M059J (cell line): ENCODE data around the gene VAMP4. TPM values are rescaled to one million over a fixed set of nuclear protein-coding genes. Genes with fewer than 3 reads are reported as not detected.
"Not testable (repeated sequence)": the region's sequence is repeated elsewhere in the genome, so short reads cannot be mapped to it uniquely, and the experiment has no call there.

Experiments used
- DNase-seq: peaks from one replicate; pipeline ENCODE4 v3.0.0-alpha.2; 2012; ENCODE audit warnings: low read depth
- total RNA-seq: library from RNA; depleted of rRNA; stranded (reverse); fragments of >200 nt; shearing (Covaris generic); gene quantifications from 2 replicates; pipeline ENCODE4 v1.2.3, GENCODE V29; 2014

Gene VAMP4
- total RNA-seq, 1 experiment from 2014 or later: 12.4 TPM

DNA sequence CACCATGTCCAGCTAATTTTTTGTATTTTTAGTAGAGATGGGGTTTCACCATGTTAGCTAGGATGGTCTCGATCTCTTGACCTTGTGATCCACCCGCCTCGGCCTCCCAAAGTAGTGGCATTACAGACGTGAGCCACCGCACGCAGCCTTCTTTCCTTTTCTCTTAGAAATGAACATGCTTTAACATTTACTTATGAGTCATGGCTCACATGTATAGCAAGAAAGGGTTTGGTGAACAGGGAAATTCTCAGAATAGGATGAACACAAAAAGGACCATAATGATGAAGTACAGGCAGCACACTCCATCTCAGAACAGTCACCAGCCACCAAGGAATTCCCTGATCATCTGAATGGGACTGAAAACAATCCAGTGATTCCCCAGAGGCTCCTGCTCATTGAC lies 9.4 kb upstream of the VAMP4 start:
- no peak for DNase-seq

GRCh38 chr1:171748651-171749050 lies 6.8 kb upstream of the VAMP4 start:
- no peak for DNase-seq

- no peak for DNase-seq
Observed at GRCh38 chr1:171744986-171745385, 3.1 kb upstream of the VAMP4 start.

GRCh38 chr1:171743081-171743870 lies 1.4 kb upstream of the VAMP4 start:
- DNase-seq: peak; percentile 87

DNA sequence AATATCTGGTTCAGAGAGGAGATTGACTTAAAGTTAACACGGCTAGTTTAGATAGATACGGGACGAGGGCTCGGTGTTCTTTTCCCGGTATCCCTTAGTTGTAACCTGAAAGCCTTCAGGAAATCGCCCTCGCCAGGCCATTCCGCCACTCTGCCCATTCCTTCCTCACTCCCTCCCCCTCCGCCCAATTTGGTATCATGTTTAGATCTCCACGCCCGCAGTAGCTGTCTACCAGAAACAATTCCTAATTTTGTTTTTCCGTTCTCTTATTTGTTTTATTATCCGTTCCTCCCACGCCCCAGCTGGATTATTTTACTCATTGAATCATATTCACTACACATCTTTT lies 685 bp upstream of the VAMP4 start:
- peak; percentile 71 for DNase-seq

- peak; percentile 60 for DNase-seq
Observed at GRCh38 chr1:171740987-171741871, 636 bp downstream of the VAMP4 start.

DNA sequence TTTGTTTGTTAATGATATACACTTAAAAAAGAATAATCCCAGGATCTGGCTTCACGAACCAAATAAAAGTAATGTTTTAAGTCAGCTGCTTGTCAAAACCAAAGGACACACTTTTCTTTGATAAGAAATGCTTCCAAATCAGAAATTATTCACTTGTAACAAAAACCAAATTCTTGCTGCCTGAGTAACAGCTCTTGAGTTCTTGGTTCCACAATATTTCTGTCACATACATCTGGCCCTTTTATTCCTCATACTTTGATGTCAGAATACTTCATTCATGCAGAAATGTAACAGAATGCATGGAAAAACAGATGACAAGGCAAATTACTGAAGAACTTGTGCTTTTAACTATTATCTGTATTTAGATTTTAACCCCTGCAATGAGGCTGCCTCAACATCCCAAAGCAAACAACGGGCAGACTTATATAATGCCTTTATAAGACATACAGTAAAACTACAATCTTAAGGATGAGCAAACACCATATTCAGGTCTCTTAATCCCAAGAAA lies 1.5 kb downstream of the VAMP4 start:
- peak; percentile 39 for DNase-seq

- DNase-seq: peak; percentile 41
Observed at GRCh38 chr1:171739656-171740055, 2.2 kb downstream of the VAMP4 start.

DNA sequence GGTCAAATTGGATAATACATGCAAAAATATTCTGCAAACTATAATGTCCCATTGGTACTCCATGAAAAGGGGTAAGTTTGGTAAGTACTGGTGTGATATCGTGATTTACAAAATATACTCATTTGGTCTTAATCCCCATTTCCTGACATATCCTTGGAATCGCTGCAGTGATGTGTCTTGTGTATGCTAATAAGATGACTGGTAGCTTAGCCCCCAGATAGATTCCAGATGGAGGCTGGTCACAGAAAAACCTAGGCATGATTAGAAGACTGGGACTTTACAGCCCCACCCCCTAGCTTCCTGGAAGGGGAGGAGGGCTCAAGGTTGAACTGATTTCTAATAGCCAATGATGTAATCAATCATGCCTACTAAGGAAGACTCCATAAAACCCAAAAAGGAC lies 3.0 kb downstream of the VAMP4 start:
- peak; percentile 9 for DNase-seq

GRCh38 chr1:171736196-171736595 lies 5.7 kb downstream of the VAMP4 start:
- DNase-seq: no peak

DNA sequence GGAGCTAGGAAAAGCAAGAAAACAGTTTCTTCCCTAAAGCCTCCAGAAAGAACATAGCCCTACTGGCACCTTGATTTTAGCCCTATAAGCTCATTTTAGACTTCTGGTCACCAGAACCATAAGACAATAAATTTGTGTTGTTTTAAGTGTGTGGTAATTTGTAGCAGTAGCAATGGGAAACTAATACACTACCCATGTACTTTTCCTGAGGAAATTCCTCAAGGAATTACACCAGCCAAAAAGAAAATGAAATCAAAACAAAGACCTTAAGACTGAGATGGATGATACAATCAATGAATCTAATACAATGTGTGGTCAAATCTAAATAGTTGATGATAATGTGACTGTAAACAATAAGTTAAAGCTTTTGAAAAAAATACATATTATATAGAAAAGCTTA lies 11.8 kb downstream of the VAMP4 start:
- no peak for DNase-seq

DNA sequence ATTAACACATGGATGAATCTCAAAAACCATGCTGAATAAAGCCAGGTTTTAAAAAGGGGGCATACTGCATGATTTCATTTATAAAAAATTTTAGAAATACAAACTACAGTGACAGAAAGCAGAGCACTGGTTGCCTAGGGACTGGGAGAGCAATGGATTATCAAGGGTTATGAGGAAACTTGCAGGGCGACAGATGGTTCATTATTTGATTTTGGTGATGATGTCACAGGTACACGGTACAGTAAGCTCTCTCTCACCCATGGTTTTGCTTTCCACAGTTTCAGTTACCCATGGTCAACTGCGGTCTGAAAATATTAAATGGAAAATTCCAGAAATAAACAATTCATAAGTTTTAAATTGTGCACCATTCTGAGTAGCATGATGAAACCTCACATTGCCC lies 14.1 kb downstream of the VAMP4 start:
- no peak for DNase-seq

DNA sequence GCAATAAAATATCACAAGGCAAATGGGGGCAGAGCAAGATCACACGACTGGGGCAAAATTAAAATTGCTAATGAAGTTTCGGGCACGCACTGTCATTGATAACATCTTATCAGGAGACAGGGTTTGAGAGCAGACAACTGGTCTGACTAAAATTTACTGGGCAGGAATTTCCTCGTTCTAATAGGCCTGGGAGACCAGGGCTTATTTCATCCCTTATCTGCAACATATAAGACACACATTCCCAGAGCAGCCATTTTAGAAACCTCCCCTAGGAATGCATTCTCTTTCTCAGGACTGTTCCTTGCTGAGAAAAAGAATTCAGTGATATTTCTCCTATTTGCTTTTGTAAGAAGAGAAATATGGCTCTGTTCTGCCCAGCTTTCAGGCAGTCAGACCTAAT lies 18.7 kb downstream of the VAMP4 start:
- DNase-seq: not testable (repeated sequence)

DNA sequence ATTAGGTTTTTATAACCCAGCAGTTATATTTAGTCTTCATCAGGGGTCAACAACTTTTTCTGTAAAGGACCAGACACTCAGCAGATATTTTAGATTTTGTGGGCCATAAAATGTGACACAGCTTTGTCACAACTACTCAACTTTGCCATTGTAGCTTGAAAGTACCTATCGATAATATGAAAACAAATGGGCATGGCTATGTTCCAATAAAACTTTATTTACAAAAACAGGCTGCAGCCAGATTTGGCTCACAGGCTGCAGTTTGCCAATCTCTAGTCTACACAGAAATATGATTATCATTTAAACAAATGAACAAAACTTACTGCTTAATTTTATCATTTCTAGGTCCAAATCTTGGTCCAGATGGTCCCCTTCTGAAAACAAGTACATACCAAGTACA lies 23.0 kb downstream of the VAMP4 start:
- no peak for DNase-seq

GRCh38 chr1:171718216-171718615 lies 23.6 kb downstream of the VAMP4 start:
- peak; percentile 46 for DNase-seq

DNA sequence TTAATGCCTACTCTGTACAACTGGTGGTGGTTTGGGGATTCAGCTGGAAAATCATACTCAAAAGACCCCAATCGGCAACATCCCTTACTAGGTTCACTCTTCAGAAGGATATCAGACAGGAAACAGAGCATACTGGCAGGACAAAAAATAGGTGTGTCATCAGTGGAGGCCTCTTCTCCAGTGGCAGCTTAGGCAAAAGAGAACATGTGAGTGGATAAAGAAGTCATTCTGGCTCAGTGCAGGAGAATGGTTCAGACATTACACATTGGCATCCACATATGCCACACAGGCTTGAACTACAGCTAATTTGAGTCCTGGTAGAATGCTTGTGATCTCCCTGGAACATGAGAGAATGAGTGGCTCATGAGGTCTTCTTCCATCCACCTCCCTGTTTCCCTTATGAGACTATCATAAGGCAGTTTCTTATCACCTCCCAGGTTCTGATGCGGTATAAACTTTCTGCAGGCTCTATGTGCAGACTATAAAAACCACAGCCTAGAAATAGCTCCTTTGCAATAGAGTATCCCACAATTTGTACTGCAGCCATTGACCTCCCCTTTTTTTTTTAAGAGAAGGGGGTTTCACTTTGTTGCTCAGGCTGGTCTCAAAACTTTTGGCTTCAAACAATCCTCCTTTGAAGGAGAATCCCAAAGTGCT lies 24.7 kb downstream of the VAMP4 start:
- DNase-seq: peak; percentile 18

- DNase-seq: peak; percentile 17
Observed at GRCh38 chr1:171716616-171717015, 25.2 kb downstream of the VAMP4 start.

DNA sequence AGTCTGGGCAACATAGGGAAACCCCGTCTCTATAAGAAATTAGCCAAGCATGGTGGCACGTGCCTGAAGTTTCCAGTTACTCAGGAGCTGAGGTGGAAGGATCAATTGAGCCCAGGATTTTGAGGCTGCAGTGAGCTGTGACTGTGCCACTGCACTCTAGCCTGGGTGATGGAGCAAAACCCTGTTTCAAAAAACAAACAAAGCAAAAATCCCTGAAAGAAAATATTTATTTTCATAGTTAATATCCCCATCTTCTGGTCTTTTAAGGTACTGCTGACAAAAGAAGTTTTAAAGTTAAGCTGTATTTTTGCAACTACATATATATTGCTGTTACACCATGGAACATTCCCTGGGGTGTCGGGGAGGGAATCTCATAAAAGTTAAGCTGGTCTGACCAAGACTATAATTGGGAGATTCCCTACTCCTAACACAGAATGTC lies 26.0 kb downstream of the VAMP4 start:
- peak; percentile 19 for DNase-seq

DNA sequence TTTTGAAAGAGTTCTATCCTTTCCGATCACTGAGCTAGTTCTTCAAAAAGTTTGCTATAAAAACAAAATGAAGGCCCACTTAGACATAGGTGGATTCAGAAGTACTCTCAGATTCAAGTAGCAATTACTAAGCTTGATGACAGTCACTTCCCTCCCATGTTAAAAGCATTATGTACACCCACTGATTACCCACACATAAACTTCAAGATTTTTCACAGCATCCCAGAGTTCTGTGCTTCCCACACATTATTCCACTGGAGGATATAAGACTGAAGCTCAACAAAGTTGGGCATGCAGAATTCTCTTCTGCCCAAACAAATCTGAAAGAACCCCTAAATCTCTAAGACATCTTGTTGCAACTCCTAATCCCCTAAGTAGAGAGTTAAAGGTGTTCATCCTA lies 29.5 kb downstream of the VAMP4 start:
- DNase-seq: no peak

DNA sequence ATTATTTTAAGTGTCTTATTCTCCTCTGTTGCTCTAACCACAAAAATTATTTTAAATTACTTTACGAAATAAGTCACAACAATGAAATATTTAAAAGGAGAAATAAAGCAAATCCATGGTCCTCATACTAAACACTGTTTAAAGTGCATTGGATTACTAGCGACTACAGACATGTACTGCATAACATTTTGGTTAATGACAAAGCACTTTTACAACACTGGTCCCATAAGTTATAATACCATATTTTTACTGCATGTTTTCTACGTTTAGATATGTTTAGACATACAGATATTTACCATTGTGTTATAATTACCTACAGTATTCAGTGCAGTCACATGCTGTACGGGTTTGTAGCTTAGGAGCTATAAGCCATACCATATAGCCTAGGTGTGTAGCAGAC lies 30.2 kb downstream of the VAMP4 start:
- no peak for DNase-seq

- no peak for DNase-seq
Observed at GRCh38 chr1:171707583-171707982, 34.3 kb downstream of the VAMP4 start.

- no peak for DNase-seq
Observed at GRCh38 chr1:171702598-171702997, 39.3 kb downstream of the VAMP4 start.
